Right lobe of liver (tissue), 6 donors: ENCODE results near the gene CORO2B. TPM values are rescaled to one million over a fixed set of nuclear protein-coding genes. Genes with fewer than 3 reads are reported as not detected.

Experiments used
- ATAC-seq, 4 donors: fragments of 200-7000 bp; cut with Tn5 transposase; one replicate each; pipeline ENCODE4 v1.9.1; 2020; ENCODE audit warnings: mild to moderate bottlenecking in 4 of 4, moderate library complexity in 4 of 4
- DNase-seq, 3 donors: peaks; one replicate each; pipeline ENCODE4 v3.0.0-alpha.2; 2020
- H3K27ac ChIP-seq, 3 donors: fragments of 200-600 bp; one replicate each; pipeline ENCODE4 v1.8.0; 2022
- H3K27me3 ChIP-seq, 2 donors: fragments of 200-600 bp; one replicate each; pipeline ENCODE4 v1.8.0; 2022
- H3K36me3 ChIP-seq, 4 donors: fragments of 200-600 bp; sonication (generic) in 1 of 4; one replicate each; pipeline versions ENCODE4 v1.5.1 to v1.8.0; 2017 to 2022; ENCODE audit warnings: control low read depth in 1 of 4
- H3K4me1 ChIP-seq, 4 donors: fragments of 200-600 bp; sonication (generic) in 1 of 4; one replicate each; pipeline versions ENCODE4 v1.5.1 to v1.8.0; 2017 to 2022; ENCODE audit warnings: control low read depth in 1 of 4
- H3K4me3 ChIP-seq, 3 donors: fragments of 200-600 bp; one replicate each; pipeline ENCODE4 v1.8.0; 2022
- H3K9me3 ChIP-seq, 4 donors: fragments of 200-600 bp; sonication (generic) in 1 of 4; one replicate each; pipeline versions ENCODE4 v1.5.1 to v1.8.0; 2017 to 2022; ENCODE audit warnings: control low read depth in 1 of 4
- CTCF ChIP-seq, 4 donors: fragments of 200-600 bp in 3 of 4; fragments of 450-650 bp in 1 of 4; IDR thresholded peaks; one replicate each; pipeline versions ENCODE4 v1.5.1 to v1.8.0; 2016 to 2022; ENCODE audit warnings: antibody characterized with exemption in 4 of 4, mild to moderate bottlenecking in 2 of 4
- POLR2A ChIP-seq: fragments of 450-650 bp; IDR thresholded peaks from one replicate; pipeline ENCODE4 v1.6.1; 2017; ENCODE audit warnings: antibody characterized with exemption, mild to moderate bottlenecking
- WGBS: methylation state at CpG from one replicate; pipeline ENCODE4 v1.1.6; 2018; ENCODE audit warnings: low coverage, low lambda C conversion rate; ENCODE audit not compliant: insufficient coverage; ENCODE audit errors: missing lambda C conversion rate; 5-methylcytosine and 5-hydroxymethylcytosine counted together
- intact Hi-C, 2 donors: fragments of 100-400 bp; cut with DNase I; formaldehyde crosslinking; loops; one replicate each; pipeline versions ENCODE4 v1.11.2 to v1.14.1; 2022
- total RNA-seq, 6 experiments: library from RNA; depleted of rRNA in 2 of 6; stranded (reverse); fragments of >200 nt in 2 of 6; fragmentation: NEBNext Ultra II Directional in 3 of 6; extraction: Animal tissue kit (Norgen Biotek cat#: 25700) in 3 of 6; gene quantifications; one replicate each; pipeline versions ENCODE4 v1.1.0 to v1.2.4, GENCODE V29; 2016 to 2023
- donor health status: DM: no; HTN: yes; CAD: no.
- donor health status: DM: no; HTN: no; CAD: no.
- donor health status: DM: no; HTN: no; CAD: no.
- donor health status: DM: no; HTN: yes; CAD: no.
- donor health status: DM: no; HTN: yes; CAD: no.

The CORO2B gene
- total RNA-seq, 6 experiments from 2014 or later = 0.18 to 0.68 (median 0.41) TPM

- no peaks in the 10 kb centered on the region for H3K9me3 ChIP-seq
- no peak overlapping the region for H3K4me3 ChIP-seq
- DNase-seq (peak in 1 of 3 donors; percentile 26), ATAC-seq (no peak)
- WGBS = no CpG with 5 or more reads among the region's 1 CpG
- no peak overlapping the region for H3K27ac ChIP-seq
- H3K27me3 ChIP-seq = no peaks in the 10 kb centered on the region
- no peaks in the 10 kb centered on the region for H3K36me3 ChIP-seq
- intact Hi-C loops = no loop called here
- H3K4me1 ChIP-seq = no peaks in the 10 kb centered on the region
- TF ChIP-seq CTCF (IDR thresholded peaks at IDR 0.05) (no peak), POLR2A (no peak)
These were observed 77.6 kb downstream of the CORO2B start for GRCh38 chr15:68656438-68656739.

GRCh38 chr15:68658151-68658550 is 79.4 kb downstream of the CORO2B start:
- 70% methylated on average over 2 of the region's 8 CpGs for WGBS
- TF ChIP-seq CTCF (IDR thresholded peaks at IDR 0.05) (no peak), POLR2A (no peak)
- Histone ChIP-seq H3K4me3 (no peak overlapping the region), H3K36me3 (no peaks in the 10 kb centered on the region), H3K27ac (no peak overlapping the region), H3K27me3 (no peaks in the 10 kb centered on the region), H3K4me1 (no peaks in the 10 kb centered on the region), H3K9me3 (no peaks in the 10 kb centered on the region)
- intact Hi-C loops = no loop called here
- peak in 1 of 4 donors; percentile 13 for ATAC-seq
- DNase-seq = peak in 1 of 3 donors; percentile 23

- DNase-seq = peak in 1 of 3 donors; percentile 24
- no peaks in the 10 kb centered on the region for H3K9me3 ChIP-seq
- TF ChIP-seq POLR2A = no peak
- no peak for TF ChIP-seq CTCF (IDR thresholded peaks at IDR 0.05)
- intact Hi-C loops = no loop called here
- WGBS = 71% methylated on average over 7 of the region's 8 CpGs
- no peaks in the 10 kb centered on the region for H3K4me1 ChIP-seq
- H3K27ac ChIP-seq = no peak overlapping the region
- H3K36me3 ChIP-seq = no peaks in the 10 kb centered on the region
- ATAC-seq = no peak
- no peaks in the 10 kb centered on the region for H3K27me3 ChIP-seq
- H3K4me3 ChIP-seq = no peak overlapping the region
These were observed 80.0 kb downstream of the CORO2B start for GRCh38 chr15:68658641-68659358.

- Histone ChIP-seq H3K36me3 (no peaks in the 10 kb centered on the region), H3K4me1 (no peaks in the 10 kb centered on the region), H3K4me3 (no peak overlapping the region), H3K9me3 (no peaks in the 10 kb centered on the region), H3K27ac (no peak overlapping the region), H3K27me3 (no peaks in the 10 kb centered on the region)
- DNase-seq = no peak
- intact Hi-C loops = no loop called here
- no peak for ATAC-seq
- TF ChIP-seq CTCF (IDR thresholded peaks at IDR 0.05) (no peak), POLR2A (no peak)
- WGBS = 67% methylated on average over 1 of the region's 1 CpG
These were observed 84.7 kb downstream of the CORO2B start for GRCh38 chr15:68663526-68663925.
